GM12878 (cell line): Measurements from ENCODE around the gene SERPINB13. TPM values are rescaled to one million over a fixed set of nuclear protein-coding genes. Genes with fewer than 3 reads are reported as not detected.

Source experiments
- ATAC-seq: fragments of 200-7000 bp; cut with Tn5 transposase; 3 replicates; pipeline ENCODE4 v1.9.1; 2020; ENCODE audit warnings: mild to moderate bottlenecking, moderate library complexity
- BruUV-seq: library from RNA; stranded (reverse); fragments of 400-500 nt; replicated peaks from 2 replicates; lab custom pipeline; 2021; lab: Mats Ljungman, UMichigan
- CTCF ChIA-PET: fragments of 300-600 bp; sonication (Branson Sonifier 250); formaldehyde crosslinking; extraction: SDS; loops from one replicate; lab custom pipeline; 2021; ENCODE audit warnings: inconsistent platforms; lab: Yijun Ruan, JAX
- POLR2A ChIA-PET: fragments of 350-600 bp; formaldehyde crosslinking; extraction: SDS; loops from one replicate; lab custom pipeline; 2021; ENCODE audit warnings: inconsistent platforms; lab: Charles Lee
- RAD21 ChIA-PET: fragments of 300-600 bp; sonication (Branson Sonifier 250); formaldehyde crosslinking; loops from one replicate; lab custom pipeline; 2023; ENCODE audit warnings: antibody characterized with exemption; ENCODE audit not compliant: unreplicated experiment; lab: Charles Lee
- SMC1A ChIA-PET: fragments of 300-600 bp; sonication (Branson Sonifier 250); formaldehyde crosslinking; loops from one replicate; lab custom pipeline; 2023; ENCODE audit not compliant: unreplicated experiment, uncharacterized antibody; lab: Charles Lee
- DNase-seq: peaks from one replicate; pipeline ENCODE4 v3.0.0-alpha.2; 2011; ENCODE audit warnings: low read depth, low spot score
- FAIRE-seq: peaks from 3 replicates; lab custom pipeline; 2011; peaks lifted over from hg19 to GRCh38; lab: Jason Lieb, UNC
- H2AFZ ChIP-seq: 2 replicates; pipeline ENCODE4 v1.6.0; 2011; ENCODE audit warnings: low read depth, low read length, control low read depth; ENCODE audit not compliant: control insufficient read depth
- H3K27ac ChIP-seq: 2 replicates; pipeline ENCODE4 v1.5.1; 2011; ENCODE audit warnings: control low read depth; ENCODE audit not compliant: control insufficient read depth, insufficient read depth
- H3K27me3 ChIP-seq, 2 experiments: replicated peaks in 1 of 2; 2 replicates each; pipeline versions ENCODE4 v1.6.0 to v1.6.1; 2011; ENCODE audit warnings: low read length in 1 of 2; ENCODE audit not compliant: control insufficient read depth in 2 of 2, insufficient read depth in 2 of 2
- H3K36me3 ChIP-seq, 2 experiments: 2 replicates each; pipeline ENCODE4 v1.5.1; 2011; ENCODE audit warnings: low read length in 1 of 2; ENCODE audit not compliant: control insufficient read depth in 2 of 2, insufficient read depth in 2 of 2
- H3K4me1 ChIP-seq: 2 replicates; pipeline ENCODE4 v1.6.1; 2011; ENCODE audit warnings: mild to moderate bottlenecking, low read length, moderate library complexity, mixed read lengths; ENCODE audit not compliant: control insufficient read depth, insufficient read depth
- H3K4me2 ChIP-seq: 2 replicates; pipeline ENCODE4 v1.6.0; 2011; ENCODE audit warnings: control low read depth; ENCODE audit not compliant: control insufficient read depth, insufficient read depth
- H3K4me3 ChIP-seq: fragments of 200-600 bp; sonication (generic); 2 replicates; pipeline ENCODE4 v1.5.1; 2016
- H3K79me2 ChIP-seq: 2 replicates; pipeline ENCODE4 v1.6.0; 2011; ENCODE audit warnings: low read length; ENCODE audit not compliant: control insufficient read depth, insufficient read depth
- H3K9ac ChIP-seq: 2 replicates; pipeline ENCODE4 v1.8.0; 2011; ENCODE audit warnings: low read length, control low read depth, mixed read lengths; ENCODE audit not compliant: control insufficient read depth, insufficient read depth
- H3K9me3 ChIP-seq: replicated peaks from 3 replicates; pipeline ENCODE4 v1.5.1; 2011; ENCODE audit warnings: mild to moderate bottlenecking, low read length; ENCODE audit not compliant: control insufficient read depth, insufficient read depth
- H4K20me1 ChIP-seq: 2 replicates; pipeline ENCODE4 v1.6.0; 2011; ENCODE audit not compliant: control insufficient read depth, insufficient read depth
- BMI1 ChIP-seq: fragments of 450-650 bp; IDR thresholded peaks from 2 replicates; pipeline ENCODE4 v1.6.1; 2016; ENCODE audit warnings: mild to moderate bottlenecking, moderate library complexity, borderline replicate concordance
- RELA ChIP-seq: fragments of 450-650 bp; IDR thresholded peaks from 2 replicates; pipeline ENCODE4 v1.8.0; 2014; ENCODE audit warnings: borderline replicate concordance; ENCODE audit not compliant: partially characterized antibody
- YY1 ChIP-seq: IDR thresholded peaks from 2 replicates; pipeline ENCODE4 v1.6.1; 2011; ENCODE audit warnings: low read depth, mild to moderate bottlenecking, low read length
- WGBS: methylation state at CpG from one replicate; pipeline ENCODE4 v1.1.6; 2016; ENCODE audit warnings: low lambda C conversion rate; ENCODE audit not compliant: insufficient replicate concordance, insufficient coverage; ENCODE audit errors: missing lambda C conversion rate; 5-methylcytosine and 5-hydroxymethylcytosine counted together
- in situ Hi-C: fragments of 300-500 bp; cut with MboI; formaldehyde crosslinking; loops from 9 replicates; pipeline ENCODE4 v1.14.3; 2018; ENCODE audit warnings: mixed read lengths
- intact Hi-C: fragments of 100-400 bp; cut with micrococcal nuclease; formaldehyde crosslinking; loops from one replicate; pipeline ENCODE4 v1.14.2; 2022; ENCODE audit not compliant: unreplicated experiment
- polyA plus RNA-seq, 11 experiments: library from polyadenylated mRNA; depleted of rRNA in 4 of 11; unstranded in 6 of 11; stranded (reverse) in 5 of 11; fragments of >200 nt; fragmentation: Nextera tagmentation in 4 of 11; fragmentation: Illumina TruSeq in 1 of 11; extraction: Ambion mirVana in 4 of 11; extraction: Trizol in 1 of 11; gene quantifications; 1 replicate in 1 of 11; 2 replicates in 10 of 11; pipeline versions ENCODE4 v1.2.1 to v1.2.3, GENCODE V29; 2011 to 2016; ENCODE audit warnings: inconsistent platforms in 2 of 11, missing spikeins in 2 of 11, low read depth in 1 of 11
- total RNA-seq, 4 experiments: library from RNA; depleted of rRNA in 3 of 4; stranded (reverse); fragments of >200 nt in 3 of 4; fragmentation: Illumina TruSeq in 1 of 4; extraction: Trizol in 1 of 4; gene quantifications; 2 replicates each; pipeline versions ENCODE4 v1.2.1 to v1.2.3, GENCODE V29; 2013 to 2021

The SERPINB13 gene
- total and polyA plus RNA-seq, 10 of the 15 experiments (the other 5 are each of a cell fraction or from before 2014, with no cell fraction given) = not detected

DNA sequence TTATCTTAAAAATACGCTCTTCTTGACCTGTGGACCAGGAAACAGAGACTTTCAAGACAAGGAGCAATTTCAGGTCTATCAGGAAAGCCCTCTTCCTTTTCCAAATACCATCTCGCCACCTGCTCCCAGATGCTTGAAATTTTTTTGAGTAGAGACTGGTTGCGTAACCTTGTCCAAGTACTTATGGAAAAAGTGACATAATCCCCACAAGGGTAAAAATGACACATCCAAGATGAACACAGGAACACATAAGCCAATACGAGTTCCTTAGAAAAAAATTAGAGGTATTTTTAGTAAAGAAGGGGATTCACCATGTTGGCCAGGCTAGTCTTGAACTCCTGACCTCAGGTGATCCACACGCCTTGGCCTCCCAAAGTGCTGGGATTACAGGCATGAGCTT lies 1.8 kb downstream of the SERPINB13 start:
- no TSS peak for BruUV-seq
- Histone ChIP-seq H3K4me1 (no peaks in the 10 kb centered on the region), H2AFZ (no peak overlapping the region), H3K9me3 (no peaks in the 10 kb centered on the region), H3K27ac (no peak overlapping the region), H4K20me1 (no peaks in the 10 kb centered on the region), H3K9ac (no peak overlapping the region), H3K79me2 (no peaks in the 10 kb centered on the region), H3K27me3 (peaks cover 0 to 3% of the 10 kb centered on the region in 2 experiments; a peak in 3 of 4 replicates), H3K36me3 (no peaks in the 10 kb centered on the region), H3K4me2 (no peak overlapping the region), H3K4me3 (no peak overlapping the region)
- POLR2A ChIA-PET = no interaction called here
- no peak for FAIRE-seq
- RAD21 ChIA-PET = no interaction called here
- no peak for ATAC-seq
- SMC1A ChIA-PET = no interaction called here
- CTCF ChIA-PET = no interaction called here
- intact Hi-C loops (no loop called here), in situ Hi-C loops (no loop called here)
- WGBS = 4% methylated on average over 5 of the region's 5 CpGs
- no peak for DNase-seq
- no peak for TF ChIP-seq RELA
- TF ChIP-seq YY1 = no peak
- no peak for TF ChIP-seq BMI1

DNA sequence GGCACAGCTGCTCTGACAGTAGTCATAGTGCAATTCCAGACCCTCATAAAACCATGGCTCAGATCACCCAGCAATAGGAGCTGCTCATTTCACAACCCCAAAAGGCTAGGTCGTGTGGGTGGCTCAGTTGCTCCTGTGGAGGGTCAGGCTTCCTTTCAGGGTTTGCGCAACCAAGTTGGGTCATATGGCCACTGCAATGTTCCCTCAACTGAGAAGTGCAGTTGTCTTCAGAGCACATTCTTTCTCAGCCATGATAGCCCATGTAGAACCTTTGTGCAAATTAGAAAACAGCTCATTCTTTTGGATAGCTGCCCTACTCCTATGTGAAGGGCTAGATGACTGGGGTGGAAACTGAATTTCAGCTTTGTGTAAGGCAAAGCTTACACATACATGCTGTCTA lies 3.2 kb downstream of the SERPINB13 start:
- no peak overlapping the region for H3K27ac ChIP-seq
- 0% methylated on average over 2 of the region's 2 CpGs for WGBS
- in situ Hi-C loops = no loop called here

More for the DNA sequence above, 3.2 kb downstream of the SERPINB13 start:
- H3K9me3 ChIP-seq = no peaks in the 10 kb centered on the region
- ChIA-PET SMC1A (interaction anchor here (1.0 kb wide), 1 partner anchor 123 kb away, joined by 3 read pairs; no protein-coding TSS in a partner anchor), CTCF (interaction anchor here (1.3 kb wide), 1 partner anchor 72 kb away, joined by 4 read pairs; no protein-coding TSS in a partner anchor), POLR2A (no interaction called here), RAD21 (interaction anchor here (1.6 kb wide), 1 partner anchor 13 kb away, joined by 5 read pairs; no protein-coding TSS in a partner anchor)
- H4K20me1 ChIP-seq = no peaks in the 10 kb centered on the region
- TF ChIP-seq RELA = no peak
- DNase-seq (no peak), ATAC-seq (no peak), FAIRE-seq (no peak)
- peaks cover 0 to 3% of the 10 kb centered on the region in 2 experiments; a peak in 3 of 4 replicates for H3K27me3 ChIP-seq
- no peak overlapping the region for H3K9ac ChIP-seq
- H2AFZ ChIP-seq = no peak overlapping the region
- H3K4me2 ChIP-seq = no peak overlapping the region
- no TSS peak for BruUV-seq
- H3K4me3 ChIP-seq = no peak overlapping the region
- intact Hi-C loops = no loop called here
- no peaks in the 10 kb centered on the region for H3K79me2 ChIP-seq
- H3K4me1 ChIP-seq = no peaks in the 10 kb centered on the region
- H3K36me3 ChIP-seq = no peaks in the 10 kb centered on the region
